ENCODE measurements around the gene GRIK4. TPM values are rescaled to one million over a fixed set of nuclear protein-coding genes. Genes with fewer than 3 reads are reported as not detected.

Gene GRIK4, protein sequence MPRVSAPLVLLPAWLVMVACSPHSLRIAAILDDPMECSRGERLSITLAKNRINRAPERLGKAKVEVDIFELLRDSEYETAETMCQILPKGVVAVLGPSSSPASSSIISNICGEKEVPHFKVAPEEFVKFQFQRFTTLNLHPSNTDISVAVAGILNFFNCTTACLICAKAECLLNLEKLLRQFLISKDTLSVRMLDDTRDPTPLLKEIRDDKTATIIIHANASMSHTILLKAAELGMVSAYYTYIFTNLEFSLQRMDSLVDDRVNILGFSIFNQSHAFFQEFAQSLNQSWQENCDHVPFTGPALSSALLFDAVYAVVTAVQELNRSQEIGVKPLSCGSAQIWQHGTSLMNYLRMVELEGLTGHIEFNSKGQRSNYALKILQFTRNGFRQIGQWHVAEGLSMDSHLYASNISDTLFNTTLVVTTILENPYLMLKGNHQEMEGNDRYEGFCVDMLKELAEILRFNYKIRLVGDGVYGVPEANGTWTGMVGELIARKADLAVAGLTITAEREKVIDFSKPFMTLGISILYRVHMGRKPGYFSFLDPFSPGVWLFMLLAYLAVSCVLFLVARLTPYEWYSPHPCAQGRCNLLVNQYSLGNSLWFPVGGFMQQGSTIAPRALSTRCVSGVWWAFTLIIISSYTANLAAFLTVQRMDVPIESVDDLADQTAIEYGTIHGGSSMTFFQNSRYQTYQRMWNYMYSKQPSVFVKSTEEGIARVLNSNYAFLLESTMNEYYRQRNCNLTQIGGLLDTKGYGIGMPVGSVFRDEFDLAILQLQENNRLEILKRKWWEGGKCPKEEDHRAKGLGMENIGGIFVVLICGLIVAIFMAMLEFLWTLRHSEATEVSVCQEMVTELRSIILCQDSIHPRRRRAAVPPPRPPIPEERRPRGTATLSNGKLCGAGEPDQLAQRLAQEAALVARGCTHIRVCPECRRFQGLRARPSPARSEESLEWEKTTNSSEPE
- 0.13 TPM in 1 of 2 replicates, not detected in the other for total RNA-seq
- long read RNA-seq: 0 reads

DNA sequence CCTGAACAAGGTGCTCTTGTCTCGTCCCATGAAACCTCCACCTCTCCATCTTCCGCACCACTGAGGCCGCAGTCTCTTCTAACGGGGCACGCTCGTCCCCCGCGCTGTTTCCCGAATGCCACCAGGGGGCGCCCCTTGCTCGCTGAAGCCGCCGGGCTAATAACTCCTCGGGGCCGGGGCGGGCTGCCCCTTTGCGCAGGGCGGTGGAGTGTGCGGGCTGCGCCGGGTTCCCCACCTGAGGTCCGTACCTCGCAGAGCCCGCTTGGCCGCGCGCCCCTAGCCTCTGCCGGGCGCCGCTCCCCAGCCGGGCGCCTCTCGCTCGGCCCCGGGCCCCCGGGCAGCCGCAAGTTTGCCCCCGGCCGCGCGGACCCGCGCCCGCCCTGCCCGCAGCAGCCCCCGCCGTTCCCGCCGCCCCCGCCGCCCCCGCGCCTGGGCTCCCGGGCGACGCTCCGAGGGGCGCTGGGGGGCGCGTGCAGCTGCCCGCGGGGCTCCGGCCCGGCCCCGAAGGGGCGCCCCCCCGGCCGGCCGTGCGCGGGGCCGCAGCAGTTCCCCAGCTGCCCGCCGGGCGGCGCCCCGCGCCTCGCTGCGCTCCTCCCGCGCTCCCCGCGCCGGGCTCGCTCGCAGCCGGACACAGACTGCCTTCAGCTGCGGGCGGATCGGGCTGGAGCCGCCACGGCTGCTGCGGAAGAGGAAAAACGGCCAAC, at the start of gene GRIK4:
Gene GRIK4 (plus strand): TSS at position 633 of the 704 bp plus-strand sequence. CDS start 148,571 bp downstream, outside the sequence.
- peak; percentile 79 for DNase-seq (ENCODE audit: low spot score, unreplicated experiment)
- peaks cover 79% of the 10 kb centered on the region for H3K27me3 Mint-ChIP-seq
- H3K9me3 Mint-ChIP-seq (ENCODE audit: low read depth): no peaks in the 10 kb centered on the region
- peak within 1 kb of the TSS; percentile 44 for H3K4me3 Mint-ChIP-seq (ENCODE audit: low read depth)
- H3K27ac Mint-ChIP-seq: no peak within 1 kb of the TSS
- H3K36me3 Mint-ChIP-seq (ENCODE audit: insufficient read depth): no peaks in the 10 kb centered on the region
- H3K4me1 Mint-ChIP-seq (ENCODE audit: low read depth): peaks cover under 1% of the 10 kb centered on the region
- TF ChIP-seq, protein P1, sequence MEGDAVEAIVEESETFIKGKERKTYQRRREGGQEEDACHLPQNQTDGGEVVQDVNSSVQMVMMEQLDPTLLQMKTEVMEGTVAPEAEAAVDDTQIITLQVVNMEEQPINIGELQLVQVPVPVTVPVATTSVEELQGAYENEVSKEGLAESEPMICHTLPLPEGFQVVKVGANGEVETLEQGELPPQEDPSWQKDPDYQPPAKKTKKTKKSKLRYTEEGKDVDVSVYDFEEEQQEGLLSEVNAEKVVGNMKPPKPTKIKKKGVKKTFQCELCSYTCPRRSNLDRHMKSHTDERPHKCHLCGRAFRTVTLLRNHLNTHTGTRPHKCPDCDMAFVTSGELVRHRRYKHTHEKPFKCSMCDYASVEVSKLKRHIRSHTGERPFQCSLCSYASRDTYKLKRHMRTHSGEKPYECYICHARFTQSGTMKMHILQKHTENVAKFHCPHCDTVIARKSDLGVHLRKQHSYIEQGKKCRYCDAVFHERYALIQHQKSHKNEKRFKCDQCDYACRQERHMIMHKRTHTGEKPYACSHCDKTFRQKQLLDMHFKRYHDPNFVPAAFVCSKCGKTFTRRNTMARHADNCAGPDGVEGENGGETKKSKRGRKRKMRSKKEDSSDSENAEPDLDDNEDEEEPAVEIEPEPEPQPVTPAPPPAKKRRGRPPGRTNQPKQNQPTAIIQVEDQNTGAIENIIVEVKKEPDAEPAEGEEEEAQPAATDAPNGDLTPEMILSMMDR (IDR thresholded peaks at IDR 0.05; ENCODE audit: unreplicated experiment): peak; percentile 92

DNA sequence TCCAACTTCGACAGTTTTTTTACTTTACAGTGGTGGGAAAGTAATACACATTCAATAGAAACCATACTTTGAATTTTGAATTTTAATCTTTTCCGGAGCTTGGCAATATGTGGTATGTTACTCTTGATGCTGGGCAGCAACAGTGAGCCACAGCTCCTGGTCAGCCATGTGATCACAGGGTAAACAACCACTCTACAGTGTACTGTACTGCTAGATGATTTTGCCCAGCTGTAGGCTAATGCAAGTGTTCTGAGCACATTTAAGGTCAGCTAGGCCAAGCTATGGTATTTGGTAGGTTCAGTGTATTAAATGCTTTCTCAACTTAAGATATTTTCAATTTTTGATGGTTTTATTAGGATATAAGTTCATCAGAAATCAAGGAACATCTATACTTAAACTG, 48.7 kb upstream of the GRIK4 start:
- Mint-ChIP-seq H3K4me3 (ENCODE audit: low read depth) (no peak overlapping the region), H3K36me3 (ENCODE audit: insufficient read depth) (peaks cover 28% of the 10 kb centered on the region)

DNA sequence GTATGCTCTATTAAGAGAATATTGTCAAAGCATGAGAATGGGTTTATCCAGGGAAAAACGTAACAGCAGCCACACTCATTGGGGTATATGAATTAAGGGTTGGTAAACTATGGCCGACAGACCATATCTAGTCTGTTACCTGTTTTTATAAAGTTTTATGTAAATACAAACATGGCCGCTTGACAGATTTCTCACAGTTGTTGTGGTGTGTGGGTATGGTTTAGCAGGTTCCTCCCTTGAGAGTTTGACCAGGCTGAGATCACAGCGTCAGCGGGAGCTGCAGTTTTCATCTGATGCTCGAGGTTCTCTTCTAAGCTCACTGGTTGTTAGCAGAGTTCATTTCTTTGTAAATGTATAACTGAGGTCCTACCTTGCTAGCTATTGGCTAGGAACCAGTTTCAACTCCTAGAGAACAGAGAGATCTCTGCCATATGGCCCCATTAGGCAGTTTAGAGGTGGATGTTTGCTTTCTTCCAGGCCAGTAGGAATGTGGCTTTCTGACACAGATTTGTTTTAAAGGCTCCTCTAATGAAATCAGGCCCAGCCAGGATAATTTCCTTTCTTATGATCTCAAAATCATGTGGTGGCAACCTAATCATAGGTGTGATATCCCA, 45.5 kb upstream of the GRIK4 start:
- no peaks in the 10 kb centered on the region for H3K4me1 Mint-ChIP-seq (ENCODE audit: low read depth)
- H3K9me3 Mint-ChIP-seq (ENCODE audit: low read depth): no peaks in the 10 kb centered on the region
- no peak overlapping the region for H3K4me3 Mint-ChIP-seq (ENCODE audit: low read depth)
- H3K27me3 Mint-ChIP-seq: no peaks in the 10 kb centered on the region
- no peak overlapping the region for H3K27ac Mint-ChIP-seq
- DNase-seq (ENCODE audit: low spot score, unreplicated experiment): no peak
- TF ChIP-seq, protein P1 (IDR thresholded peaks at IDR 0.05; ENCODE audit: unreplicated experiment): no peak
- peaks cover 33% of the 10 kb centered on the region for H3K36me3 Mint-ChIP-seq (ENCODE audit: insufficient read depth)

More for the DNA sequence above, 48.7 kb upstream of the GRIK4 start:
- Mint-ChIP-seq H3K27me3 (no peaks in the 10 kb centered on the region), H3K9me3 (ENCODE audit: low read depth) (no peaks in the 10 kb centered on the region), H3K27ac (no peak overlapping the region), H3K4me1 (ENCODE audit: low read depth) (no peaks in the 10 kb centered on the region)
- TF ChIP-seq, protein P1 (IDR thresholded peaks at IDR 0.05; ENCODE audit: unreplicated experiment): no peak
- DNase-seq (ENCODE audit: low spot score, unreplicated experiment): no peak

DNA sequence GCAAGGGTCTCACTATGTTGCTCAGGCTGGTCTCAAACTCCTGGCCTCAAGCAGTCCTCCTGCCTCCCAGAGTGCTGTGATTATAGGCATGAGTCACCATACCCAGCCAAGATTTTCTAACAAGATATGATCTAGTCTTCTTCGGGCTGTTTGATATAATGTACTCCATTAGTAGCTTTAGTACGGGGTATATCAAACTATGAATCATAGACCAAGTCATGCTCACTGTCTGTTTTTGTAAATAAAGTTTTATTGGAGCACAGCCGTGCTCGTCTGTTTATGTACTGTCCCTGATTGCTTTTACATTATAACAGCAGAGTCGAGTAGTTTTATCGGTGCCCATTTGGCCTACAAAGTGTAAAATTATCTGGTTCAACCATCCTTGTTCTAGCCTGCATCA, 43.9 kb upstream of the GRIK4 start:
- no peaks in the 10 kb centered on the region for H3K4me1 Mint-ChIP-seq (ENCODE audit: low read depth)
- TF ChIP-seq, protein P1 (IDR thresholded peaks at IDR 0.05; ENCODE audit: unreplicated experiment): no peak
- H3K27me3 Mint-ChIP-seq: no peaks in the 10 kb centered on the region
- no peak for DNase-seq (ENCODE audit: low spot score, unreplicated experiment)
- H3K36me3 Mint-ChIP-seq (ENCODE audit: insufficient read depth): peaks cover 28% of the 10 kb centered on the region
- H3K4me3 Mint-ChIP-seq (ENCODE audit: low read depth): no peak overlapping the region
- no peaks in the 10 kb centered on the region for H3K9me3 Mint-ChIP-seq (ENCODE audit: low read depth)
- H3K27ac Mint-ChIP-seq: no peak overlapping the region
